ENCODE measurements around the gene SMCR8.
"Not testable (repeated sequence)": the region's sequence is repeated elsewhere in the genome, so short reads cannot be mapped to it uniquely, and the experiment has no call there.

Gene SMCR8

GRCh38 chr17:18319604-18320256 lies 4.6 kb downstream of the SMCR8 start:
- no peak for DNase-seq

- no peak for DNase-seq
Observed at GRCh38 chr17:18320301-18320700, 5.2 kb downstream of the SMCR8 start.

- no peak for DNase-seq
Observed at GRCh38 chr17:18321309-18321708, 6.2 kb downstream of the SMCR8 start.

GRCh38 chr17:18322522-18322921 lies 7.4 kb downstream of the SMCR8 start:
- DNase-seq, result no peak

GRCh38 chr17:18323007-18323406 lies 7.9 kb downstream of the SMCR8 start:
- no peak for DNase-seq

GRCh38 chr17:18323507-18324139 lies 8.5 kb downstream of the SMCR8 start:
- DNase-seq, result no peak

- DNase-seq, result no peak
Observed at GRCh38 chr17:18324140-18325050, 9.3 kb downstream of the SMCR8 start.

- DNase-seq, result no peak
Observed at GRCh38 chr17:18326039-18326438, 10.9 kb downstream of the SMCR8 start.

GRCh38 chr17:18326572-18326971 lies 11.5 kb downstream of the SMCR8 start:
- no peak for DNase-seq

- DNase-seq, result no peak
Observed at GRCh38 chr17:18327093-18327492, 12.0 kb downstream of the SMCR8 start.

GRCh38 chr17:18327556-18327955 lies 12.5 kb downstream of the SMCR8 start:
- DNase-seq, result no peak

- DNase-seq, result no peak
Observed at GRCh38 chr17:18328643-18329204, 13.6 kb downstream of the SMCR8 start.

GRCh38 chr17:18331879-18332278 lies 16.8 kb downstream of the SMCR8 start:
- no peak for DNase-seq

GRCh38 chr17:18332909-18333489 lies 17.9 kb downstream of the SMCR8 start:
- DNase-seq, result peak; percentile 44

- DNase-seq, result not testable (repeated sequence)
Observed at GRCh38 chr17:18338158-18338557, 23.1 kb downstream of the SMCR8 start.

GRCh38 chr17:18339933-18340332 lies 24.8 kb downstream of the SMCR8 start:
- no peak for DNase-seq

- no peak for DNase-seq
Observed at GRCh38 chr17:18344021-18344420, 28.9 kb downstream of the SMCR8 start.

GRCh38 chr17:18353541-18353940 lies 38.4 kb downstream of the SMCR8 start:
- no peak for DNase-seq

- no peak for DNase-seq
Observed at GRCh38 chr17:18356624-18357023, 41.5 kb downstream of the SMCR8 start.

GRCh38 chr17:18360518-18360917 lies 45.4 kb downstream of the SMCR8 start:
- DNase-seq, result no peak

- DNase-seq, result no peak
Observed at GRCh38 chr17:18361837-18362697, 47.0 kb downstream of the SMCR8 start.

GRCh38 chr17:18362698-18363100 lies 47.6 kb downstream of the SMCR8 start:
- DNase-seq, result peak; percentile 27

Data from activated CD4-positive, alpha-beta T cell treated with anti-CD3 and anti-CD28 coated beads, Interleukin-2, Interleukin-6, amounts not matched to agents 100 ng/mL and 50 ng/mL, durations not matched to agents 16 hours and 8 hours (primary cell).